ENCODE results near the gene SYCP2.
"Not testable (repeated sequence)": the region's sequence is repeated elsewhere in the genome, so short reads cannot be mapped to it uniquely, and the experiment has no call there.

SYCP2 gene

DNA sequence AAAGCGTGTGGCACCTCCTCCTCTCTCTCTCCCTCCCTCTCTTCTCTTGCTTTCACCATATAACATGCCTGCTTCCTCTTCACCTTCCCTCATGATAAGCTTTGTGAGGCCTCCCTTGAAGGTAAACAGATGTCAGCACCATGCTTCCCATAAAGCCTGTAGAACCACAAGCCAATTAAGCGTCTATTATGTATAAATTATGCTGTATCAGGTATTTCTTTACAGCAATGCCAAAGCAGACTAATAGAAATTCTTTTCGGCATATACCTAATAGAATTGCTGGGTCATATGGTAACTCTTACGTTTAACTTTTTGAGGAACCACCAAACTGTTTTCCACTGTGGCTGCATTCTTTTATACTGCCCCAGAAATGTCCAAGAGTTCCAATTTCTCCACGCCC is 75.0 kb downstream of the SYCP2 start:
- no peak overlapping the region for H4K8ac ChIP-seq (ENCODE audit: low read depth, low read length)
- H3K4ac ChIP-seq (ENCODE audit: low read depth, low read length), result no peak overlapping the region
- no peak overlapping the region for H3K27ac ChIP-seq (ENCODE audit: low read depth, low read length)
- H3K23ac ChIP-seq (ENCODE audit: low read length), result no peak overlapping the region
- H3K79me1 ChIP-seq (ENCODE audit: low read length), result no peaks in the 10 kb centered on the region
- no peaks in the 10 kb centered on the region for H3K4me1 ChIP-seq (ENCODE audit: control insufficient read depth in 1 of 2, insufficient read depth in 2 of 2, low read length in 2 of 2)
- DNase-seq, result no peak
- no peak overlapping the region for H2AK5ac ChIP-seq (ENCODE audit: low read length)
- H3K9ac ChIP-seq (ENCODE audit: low read length), result no peak overlapping the region
- H3K36me3 ChIP-seq (ENCODE audit: control insufficient read depth in 1 of 2, insufficient read depth in 2 of 2, low read length in 2 of 2), result no peaks in the 10 kb centered on the region
- no peak overlapping the region for H4K91ac ChIP-seq (ENCODE audit: low read depth, low read length)
- no peak overlapping the region for H2AFZ ChIP-seq (ENCODE audit: insufficient read depth, low read length, poor library complexity)
- no peaks in the 10 kb centered on the region for H3K27me3 ChIP-seq (ENCODE audit: insufficient read depth, low read length)
- WGBS (ENCODE audit: extremely low coverage, insufficient coverage, insufficient read length), result no CpG with 5 or more reads among the region's 5 CpGs
- no peaks in the 10 kb centered on the region for H3K79me2 ChIP-seq (ENCODE audit: control insufficient read depth, insufficient read depth, low read length, poor library complexity)
- no peak overlapping the region for H2BK120ac ChIP-seq (ENCODE audit: insufficient read depth, low read length, poor library complexity)
- H2BK12ac ChIP-seq (ENCODE audit: low read length), result no peak overlapping the region
- peaks cover 5% of the 10 kb centered on the region for H3K9me3 ChIP-seq (ENCODE audit: insufficient read depth, low read depth, low read length)
- H4K12ac ChIP-seq (ENCODE audit: low read depth, low read length), result no peak overlapping the region
- no peak overlapping the region for H3K4me2 ChIP-seq (ENCODE audit: low read length)
- no peak overlapping the region for H3K18ac ChIP-seq (ENCODE audit: low read length)
- no peak overlapping the region for H3K4me3 ChIP-seq (ENCODE audit: low read depth, low read length)
- H3K14ac ChIP-seq (ENCODE audit: low read length), result no peak overlapping the region
- H2BK5ac ChIP-seq (ENCODE audit: low read depth, low read length, poor library complexity), result no peak overlapping the region

DNA sequence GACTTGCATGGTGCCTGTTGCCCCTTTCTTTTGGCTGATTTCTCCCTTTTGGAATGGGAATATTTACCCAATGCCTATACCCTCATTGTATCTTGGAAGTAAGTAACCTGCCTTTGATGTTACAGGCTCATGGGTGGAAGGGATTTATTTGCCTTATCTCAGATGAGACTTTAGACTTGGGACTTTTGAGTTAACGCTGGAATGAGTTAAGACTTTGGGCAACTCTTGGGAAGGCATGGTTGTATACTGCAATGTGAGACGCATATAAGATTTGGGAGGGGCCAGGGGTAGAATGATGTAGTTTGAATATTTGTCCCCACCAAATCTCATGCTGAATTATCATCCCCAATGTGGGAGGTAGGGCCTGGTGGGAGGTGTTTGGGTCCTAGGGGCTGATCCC is 75.5 kb downstream of the SYCP2 start:
- no peak for DNase-seq
- H3K4me3 ChIP-seq (ENCODE audit: low read depth, low read length), result no peak overlapping the region
- no peaks in the 10 kb centered on the region for H3K27me3 ChIP-seq (ENCODE audit: insufficient read depth, low read length)
- H2BK5ac ChIP-seq (ENCODE audit: low read depth, low read length, poor library complexity), result no peak overlapping the region
- no peaks in the 10 kb centered on the region for H3K79me2 ChIP-seq (ENCODE audit: control insufficient read depth, insufficient read depth, low read length, poor library complexity)
- no peak overlapping the region for H3K4ac ChIP-seq (ENCODE audit: low read depth, low read length)
- H2BK120ac ChIP-seq (ENCODE audit: insufficient read depth, low read length, poor library complexity), result no peak overlapping the region
- no peak overlapping the region for H4K12ac ChIP-seq (ENCODE audit: low read depth, low read length)
- H3K14ac ChIP-seq (ENCODE audit: low read length), result no peak overlapping the region
- no peak overlapping the region for H3K23ac ChIP-seq (ENCODE audit: low read length)
- no peak overlapping the region for H2AK5ac ChIP-seq (ENCODE audit: low read length)
- H3K9ac ChIP-seq (ENCODE audit: low read length), result no peak overlapping the region
- no peak overlapping the region for H3K18ac ChIP-seq (ENCODE audit: low read length)
- H2AFZ ChIP-seq (ENCODE audit: insufficient read depth, low read length, poor library complexity), result no peak overlapping the region
- WGBS (ENCODE audit: extremely low coverage, insufficient coverage, insufficient read length), result no CpG with 5 or more reads among the region's 2 CpGs
- H3K4me2 ChIP-seq (ENCODE audit: low read length), result no peak overlapping the region
- H4K91ac ChIP-seq (ENCODE audit: low read depth, low read length), result no peak overlapping the region
- no peak overlapping the region for H2BK12ac ChIP-seq (ENCODE audit: low read length)
- H3K27ac ChIP-seq (ENCODE audit: low read depth, low read length), result no peak overlapping the region
- H3K36me3 ChIP-seq (ENCODE audit: control insufficient read depth in 1 of 2, insufficient read depth in 2 of 2, low read length in 2 of 2), result no peaks in the 10 kb centered on the region
- no peak overlapping the region for H4K8ac ChIP-seq (ENCODE audit: low read depth, low read length)
- H3K79me1 ChIP-seq (ENCODE audit: low read length), result no peaks in the 10 kb centered on the region
- peaks cover 5% of the 10 kb centered on the region for H3K9me3 ChIP-seq (ENCODE audit: insufficient read depth, low read depth, low read length)
- no peaks in the 10 kb centered on the region for H3K4me1 ChIP-seq (ENCODE audit: control insufficient read depth in 1 of 2, insufficient read depth in 2 of 2, low read length in 2 of 2)

DNA sequence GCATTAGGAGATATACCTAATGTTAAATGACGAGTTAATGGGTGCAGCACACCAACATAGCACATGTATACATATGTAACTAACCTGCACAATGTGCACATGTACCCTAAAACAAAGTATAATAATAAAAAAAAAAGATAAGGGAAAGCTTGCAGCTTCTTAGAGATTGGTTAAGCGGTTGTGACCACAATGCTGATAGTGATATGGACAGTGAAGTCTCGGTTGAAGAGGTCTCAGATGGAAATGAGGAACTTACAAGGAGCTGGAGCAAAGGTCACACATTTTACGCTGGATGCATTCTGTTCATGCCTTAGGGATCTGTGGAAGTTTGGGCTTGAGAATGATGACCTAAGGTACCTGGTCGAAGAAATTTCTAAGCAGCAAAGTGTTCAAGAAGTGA is 76.5 kb downstream of the SYCP2 start:
- not testable (repeated sequence) for H2BK12ac ChIP-seq (ENCODE audit: low read length); H3K18ac ChIP-seq (ENCODE audit: low read length); DNase-seq; H3K36me3 ChIP-seq (ENCODE audit: control insufficient read depth in 1 of 2, insufficient read depth in 2 of 2, low read length in 2 of 2); H3K4me2 ChIP-seq (ENCODE audit: low read length); H2BK5ac ChIP-seq (ENCODE audit: low read depth, low read length, poor library complexity); H4K8ac ChIP-seq (ENCODE audit: low read depth, low read length); H3K23ac ChIP-seq (ENCODE audit: low read length); H3K79me2 ChIP-seq (ENCODE audit: control insufficient read depth, insufficient read depth, low read length, poor library complexity); H3K14ac ChIP-seq (ENCODE audit: low read length); H3K27me3 ChIP-seq (ENCODE audit: insufficient read depth, low read length); H3K4ac ChIP-seq (ENCODE audit: low read depth, low read length); H3K9me3 ChIP-seq (ENCODE audit: insufficient read depth, low read depth, low read length); H2AK5ac ChIP-seq (ENCODE audit: low read length); H3K4me3 ChIP-seq (ENCODE audit: low read depth, low read length); H3K9ac ChIP-seq (ENCODE audit: low read length); H4K91ac ChIP-seq (ENCODE audit: low read depth, low read length); H3K79me1 ChIP-seq (ENCODE audit: low read length); H3K4me1 ChIP-seq (ENCODE audit: control insufficient read depth in 1 of 2, insufficient read depth in 2 of 2, low read length in 2 of 2); H4K12ac ChIP-seq (ENCODE audit: low read depth, low read length); H2BK120ac ChIP-seq (ENCODE audit: insufficient read depth, low read length, poor library complexity); H2AFZ ChIP-seq (ENCODE audit: insufficient read depth, low read length, poor library complexity); H3K27ac ChIP-seq (ENCODE audit: low read depth, low read length)
- no CpG with 5 or more reads among the region's 5 CpGs for WGBS (ENCODE audit: extremely low coverage, insufficient coverage, insufficient read length)

DNA sequence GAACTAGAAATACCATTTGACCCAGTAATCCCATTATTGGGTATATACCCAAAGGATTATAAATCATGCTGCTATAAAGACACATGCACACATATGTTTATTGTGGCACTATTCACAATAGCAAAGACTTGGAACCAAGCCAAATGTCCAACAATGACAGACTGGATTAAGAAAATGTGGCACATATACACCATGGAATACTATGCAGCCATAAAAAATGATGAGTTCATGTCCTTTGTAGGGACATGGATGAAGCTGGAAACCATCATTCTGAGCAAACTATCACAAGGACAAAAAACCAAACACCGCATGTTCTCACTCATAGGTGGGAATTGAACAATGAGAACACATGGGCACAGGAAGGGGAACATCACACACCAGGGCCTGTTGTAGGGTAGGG is 76.9 kb downstream of the SYCP2 start:
- H3K23ac ChIP-seq (ENCODE audit: low read length); H4K8ac ChIP-seq (ENCODE audit: low read depth, low read length); H2BK5ac ChIP-seq (ENCODE audit: low read depth, low read length, poor library complexity); H3K18ac ChIP-seq (ENCODE audit: low read length); H2BK120ac ChIP-seq (ENCODE audit: insufficient read depth, low read length, poor library complexity); H3K9ac ChIP-seq (ENCODE audit: low read length); H4K12ac ChIP-seq (ENCODE audit: low read depth, low read length); H3K4me2 ChIP-seq (ENCODE audit: low read length); H3K9me3 ChIP-seq (ENCODE audit: insufficient read depth, low read depth, low read length); H3K27ac ChIP-seq (ENCODE audit: low read depth, low read length); H3K79me2 ChIP-seq (ENCODE audit: control insufficient read depth, insufficient read depth, low read length, poor library complexity); H2AK5ac ChIP-seq (ENCODE audit: low read length); H3K14ac ChIP-seq (ENCODE audit: low read length); H3K79me1 ChIP-seq (ENCODE audit: low read length); H3K27me3 ChIP-seq (ENCODE audit: insufficient read depth, low read length); H2AFZ ChIP-seq (ENCODE audit: insufficient read depth, low read length, poor library complexity); H3K4me1 ChIP-seq (ENCODE audit: control insufficient read depth in 1 of 2, insufficient read depth in 2 of 2, low read length in 2 of 2); H3K36me3 ChIP-seq (ENCODE audit: control insufficient read depth in 1 of 2, insufficient read depth in 2 of 2, low read length in 2 of 2); H3K4ac ChIP-seq (ENCODE audit: low read depth, low read length); H4K91ac ChIP-seq (ENCODE audit: low read depth, low read length); DNase-seq; H3K4me3 ChIP-seq (ENCODE audit: low read depth, low read length); H2BK12ac ChIP-seq (ENCODE audit: low read length): not testable (repeated sequence)
- WGBS (ENCODE audit: extremely low coverage, insufficient coverage, insufficient read length), result no CpG with 5 or more reads among the region's 1 CpG

Data from trophoblast cell (in vitro differentiated cells and primary cell).